Inferior parietal cortex (tissue), 1 donor: Measurements from ENCODE around the gene TMEM63B.
"Not testable (repeated sequence)": the region's sequence is repeated elsewhere in the genome, so short reads cannot be mapped to it uniquely, and the experiment has no call there.

ENCODE experiments used
- DNase-seq: peaks from one replicate; pipeline ENCODE4 v3.0.0-alpha.2; 2016; ENCODE audit errors: extremely low spot score

TMEM63B gene

GRCh38 chr6:44193307-44193910, 66.1 kb downstream of the TMEM63B start:
- DNase-seq, result no peak

GRCh38 chr6:44194326-44194725, 67.0 kb downstream of the TMEM63B start:
- DNase-seq, result no peak

GRCh38 chr6:44196351-44196750, 69.0 kb downstream of the TMEM63B start:
- not testable (repeated sequence) for DNase-seq

GRCh38 chr6:44198684-44199083, 71.3 kb downstream of the TMEM63B start:
- no peak for DNase-seq

DNA sequence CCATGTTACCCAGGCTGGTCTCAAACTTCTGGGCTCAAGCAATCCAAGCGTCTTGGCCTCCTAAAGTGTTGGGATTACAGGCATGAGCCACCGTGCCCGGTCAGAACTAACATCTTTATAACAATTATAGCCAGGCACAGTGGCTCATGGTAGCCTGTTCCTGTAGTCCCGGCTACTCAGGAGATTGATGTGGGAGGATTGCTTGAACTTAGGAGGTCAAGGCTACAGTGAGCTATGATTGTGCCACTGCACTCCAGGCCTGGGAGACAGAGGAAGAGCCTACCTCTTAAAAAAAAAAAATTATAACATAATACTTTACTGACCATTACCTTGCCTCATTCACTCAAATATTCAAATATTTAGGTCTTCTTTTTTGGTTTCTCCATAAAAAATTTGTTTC, 72.5 kb downstream of the TMEM63B start:
- DNase-seq, result no peak

DNA sequence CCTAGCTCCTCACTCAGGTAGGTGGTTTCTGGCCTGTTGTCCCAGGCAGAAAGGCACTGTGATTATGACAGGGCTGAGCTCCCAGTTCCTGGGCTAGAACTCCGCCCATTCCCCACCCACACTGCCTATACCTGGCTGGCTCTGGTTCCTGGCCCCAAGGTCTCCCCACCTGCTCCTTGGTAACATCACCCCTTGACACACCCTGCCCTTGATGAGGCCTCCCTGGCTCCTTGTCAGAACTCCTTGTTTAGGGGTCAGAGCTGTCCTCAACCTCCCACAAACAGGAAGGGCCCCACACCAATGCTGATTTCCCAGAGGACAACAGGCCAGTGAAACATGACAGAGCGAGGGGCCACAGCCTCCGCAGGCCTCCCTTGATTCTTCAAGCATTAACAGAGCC, 73.8 kb downstream of the TMEM63B start:
- no peak for DNase-seq

DNA sequence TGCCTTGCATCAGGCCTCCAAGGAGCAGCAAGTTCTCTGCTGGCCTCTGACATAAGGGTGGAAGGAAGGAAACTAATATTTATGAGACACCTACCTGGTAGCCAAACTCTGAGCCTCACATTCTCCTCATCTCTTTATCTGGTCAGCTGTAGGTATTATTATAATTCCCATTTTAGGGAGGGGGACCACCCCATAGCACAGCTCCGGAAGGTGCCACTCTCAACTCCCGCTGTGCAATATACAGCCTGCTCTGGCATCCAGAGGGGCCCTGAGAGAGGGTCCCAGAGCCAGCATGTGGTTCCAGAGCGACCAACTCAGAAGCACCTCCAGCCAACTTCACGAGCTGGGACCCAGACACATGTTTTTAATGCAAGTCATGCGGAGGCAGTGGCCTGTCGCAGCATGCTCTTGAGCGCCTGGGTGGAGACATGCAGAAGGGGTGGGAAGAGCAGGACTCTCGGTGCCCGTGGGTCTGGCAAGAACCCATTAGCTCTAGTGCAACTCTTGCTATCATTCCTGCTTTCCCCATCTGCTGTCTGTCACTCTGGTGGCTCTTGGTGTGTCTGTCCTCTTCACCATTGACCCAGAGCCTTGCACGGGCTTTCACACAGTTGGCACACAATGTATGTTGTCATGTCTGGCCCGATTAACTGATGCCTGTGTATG, 74.4 kb downstream of the TMEM63B start:
- DNase-seq, result no peak

- no peak for DNase-seq
These were observed 75.1 kb downstream of the TMEM63B start for GRCh38 chr6:44202332-44202971.

DNA sequence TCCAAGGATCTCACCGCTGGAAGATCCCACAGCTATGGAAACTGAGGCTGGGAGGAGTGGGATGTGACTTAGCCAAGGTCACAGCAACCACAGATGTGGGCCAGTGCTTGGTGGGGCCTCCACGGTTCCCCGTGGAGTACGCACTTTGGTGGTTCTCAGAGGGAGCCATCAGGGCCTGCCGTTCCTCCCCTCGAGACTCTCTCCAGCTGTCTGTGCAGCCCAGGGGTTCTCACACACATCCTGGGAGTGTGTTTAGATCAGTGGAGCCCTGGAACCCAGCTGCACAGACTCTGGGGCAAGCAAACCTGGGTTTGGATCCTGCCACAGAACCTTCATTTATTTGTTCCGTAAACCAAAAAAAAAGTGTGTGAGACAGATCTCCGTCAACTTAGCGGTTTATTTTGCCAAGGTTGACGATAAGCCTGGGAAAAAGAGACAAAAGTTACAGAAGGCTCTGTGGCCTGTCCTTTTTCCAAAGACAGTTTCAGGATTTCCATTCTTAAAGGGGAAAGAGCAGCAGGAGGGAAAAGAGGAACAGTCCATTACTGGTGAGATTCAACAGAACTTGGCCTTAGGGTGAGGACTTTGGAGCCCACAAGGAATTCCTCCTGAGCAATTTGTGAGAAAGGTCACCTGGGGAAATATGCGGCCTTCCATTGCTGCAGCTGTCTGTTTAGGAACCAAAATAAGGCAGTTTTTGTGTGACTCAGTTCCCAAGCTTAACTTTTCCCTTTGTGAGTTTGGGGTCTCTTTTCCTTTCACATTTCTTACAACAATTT, 75.8 kb downstream of the TMEM63B start:
- DNase-seq, result no peak

DNA sequence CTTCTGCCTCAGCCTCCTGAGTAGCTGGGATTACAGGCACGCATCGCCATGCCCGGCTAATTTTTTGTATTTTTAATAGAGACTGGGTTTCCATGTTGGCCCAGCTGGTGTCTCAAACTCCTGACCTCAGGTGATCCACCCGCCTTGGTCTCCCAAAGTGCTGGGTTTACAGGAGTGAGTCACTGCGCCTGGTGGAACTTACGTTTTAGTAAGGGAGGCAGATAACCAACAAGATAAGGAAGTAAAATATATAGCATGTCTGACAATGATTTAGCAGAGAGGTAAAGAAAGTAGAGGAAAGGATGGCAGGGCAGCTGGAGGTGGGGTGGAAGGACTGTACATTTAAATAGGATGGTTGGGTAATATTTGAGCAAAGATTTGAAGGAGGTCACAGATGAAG, 76.6 kb downstream of the TMEM63B start:
- no peak for DNase-seq
